Middle frontal gyrus (tissue), 1 donor: ENCODE measurements around the gene BRSK1.
"Not testable (repeated sequence)": the region's sequence is repeated elsewhere in the genome, so short reads cannot be mapped to it uniquely, and the experiment has no call there.

ENCODE experiments used
- DNase-seq: peaks from one replicate; pipeline ENCODE4 v3.0.0-alpha.2; 2015; ENCODE audit warnings: low spot score; ENCODE audit errors: extremely low spot score

BRSK1 gene

DNA sequence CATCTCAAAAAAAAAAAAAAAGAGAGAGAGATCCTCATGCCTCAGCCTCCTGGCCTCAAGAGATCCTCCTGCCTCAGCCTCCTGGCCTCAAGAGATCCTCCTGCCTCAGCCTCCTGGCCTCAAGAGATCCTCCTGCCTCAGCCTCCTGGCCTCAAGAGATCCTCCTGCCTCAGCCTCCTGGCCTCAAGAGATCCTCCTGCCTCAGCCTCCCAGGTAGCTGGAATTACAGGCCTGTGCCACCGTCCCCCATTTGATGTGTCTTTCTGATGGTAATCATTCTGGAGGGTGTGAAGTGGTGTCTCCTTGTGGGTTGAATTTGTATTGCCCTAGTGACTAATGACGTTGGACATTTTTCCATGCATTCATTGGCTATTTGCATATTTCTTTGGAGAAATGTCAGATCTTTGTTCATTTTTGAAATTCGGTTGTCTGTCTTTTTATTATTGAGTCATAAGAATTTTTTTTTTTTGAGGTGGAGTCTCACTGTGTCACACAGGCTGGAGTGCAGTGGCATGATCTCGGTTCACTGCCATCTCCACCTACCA, 45.0 kb downstream of the BRSK1 start:
- not testable (repeated sequence) for DNase-seq

DNA sequence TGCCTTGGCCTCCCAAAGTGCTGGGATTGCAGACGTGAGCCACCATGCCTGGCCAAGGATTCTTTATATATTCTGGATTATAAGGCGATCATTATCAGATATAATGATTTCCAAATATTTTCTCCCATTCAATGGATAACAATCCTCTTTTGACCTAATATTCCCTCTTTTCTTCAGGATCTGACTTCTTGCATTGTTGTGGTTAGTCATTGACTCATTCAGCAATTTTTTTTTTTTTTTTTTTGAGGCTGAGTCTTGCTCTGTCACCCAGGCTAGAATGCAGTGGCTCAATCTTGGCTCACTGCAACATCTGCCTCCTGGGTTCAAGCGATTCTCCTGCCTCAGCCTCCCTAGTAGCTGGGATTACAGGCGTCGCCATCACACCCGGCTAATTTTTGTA, 46.0 kb downstream of the BRSK1 start:
- DNase-seq: not testable (repeated sequence)

- DNase-seq: no peak
These were observed 50.1 kb downstream of the BRSK1 start for GRCh38 chr19:55333870-55334269.

- no peak for DNase-seq
These were observed 52.3 kb downstream of the BRSK1 start for GRCh38 chr19:55336101-55336500.

DNA sequence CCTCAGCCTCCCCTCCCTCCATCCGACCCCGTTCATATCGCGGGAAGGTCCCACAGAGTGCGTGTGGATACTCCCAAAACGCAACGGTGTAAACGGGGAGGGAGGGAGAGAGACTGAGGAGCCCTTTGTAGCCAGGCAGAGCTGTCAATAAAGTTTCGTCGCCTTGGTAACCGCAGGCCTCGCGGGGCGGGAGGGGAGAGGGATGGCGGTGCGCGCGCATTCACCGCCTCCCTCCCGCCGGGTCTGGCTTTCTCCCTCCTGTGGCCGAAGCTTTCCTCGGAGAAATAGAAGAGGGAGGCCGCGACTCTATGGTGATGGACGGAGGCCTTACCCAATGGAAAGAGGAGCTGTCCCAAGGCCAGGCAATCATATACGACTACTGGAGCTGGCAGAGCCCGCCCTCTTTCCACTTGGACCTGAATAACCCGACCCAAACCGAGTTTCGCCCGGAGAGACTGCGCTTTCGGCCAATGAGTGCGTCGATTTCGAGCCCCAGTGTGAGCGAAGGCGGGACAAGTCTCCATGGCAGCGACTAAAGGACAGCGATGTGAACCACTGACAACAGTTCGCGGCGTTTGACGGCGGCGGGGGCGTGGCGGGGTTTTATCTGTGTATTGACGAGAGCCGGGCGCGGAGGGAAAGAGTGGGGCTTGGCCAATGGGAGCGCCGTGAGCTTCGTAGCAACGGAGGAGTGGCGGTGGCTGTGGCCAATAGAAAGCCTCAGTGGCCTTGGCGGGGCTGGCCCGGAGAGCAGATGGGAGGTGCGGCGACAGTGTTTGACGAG, 55.5 kb downstream of the BRSK1 start, which contains the start of gene KMT5C:
Gene KMT5C (plus strand): TSS at position 772 of the 784 bp plus-strand sequence. CDS start 2,061 bp downstream, outside the sequence.
- DNase-seq: peak; percentile 100

DNA sequence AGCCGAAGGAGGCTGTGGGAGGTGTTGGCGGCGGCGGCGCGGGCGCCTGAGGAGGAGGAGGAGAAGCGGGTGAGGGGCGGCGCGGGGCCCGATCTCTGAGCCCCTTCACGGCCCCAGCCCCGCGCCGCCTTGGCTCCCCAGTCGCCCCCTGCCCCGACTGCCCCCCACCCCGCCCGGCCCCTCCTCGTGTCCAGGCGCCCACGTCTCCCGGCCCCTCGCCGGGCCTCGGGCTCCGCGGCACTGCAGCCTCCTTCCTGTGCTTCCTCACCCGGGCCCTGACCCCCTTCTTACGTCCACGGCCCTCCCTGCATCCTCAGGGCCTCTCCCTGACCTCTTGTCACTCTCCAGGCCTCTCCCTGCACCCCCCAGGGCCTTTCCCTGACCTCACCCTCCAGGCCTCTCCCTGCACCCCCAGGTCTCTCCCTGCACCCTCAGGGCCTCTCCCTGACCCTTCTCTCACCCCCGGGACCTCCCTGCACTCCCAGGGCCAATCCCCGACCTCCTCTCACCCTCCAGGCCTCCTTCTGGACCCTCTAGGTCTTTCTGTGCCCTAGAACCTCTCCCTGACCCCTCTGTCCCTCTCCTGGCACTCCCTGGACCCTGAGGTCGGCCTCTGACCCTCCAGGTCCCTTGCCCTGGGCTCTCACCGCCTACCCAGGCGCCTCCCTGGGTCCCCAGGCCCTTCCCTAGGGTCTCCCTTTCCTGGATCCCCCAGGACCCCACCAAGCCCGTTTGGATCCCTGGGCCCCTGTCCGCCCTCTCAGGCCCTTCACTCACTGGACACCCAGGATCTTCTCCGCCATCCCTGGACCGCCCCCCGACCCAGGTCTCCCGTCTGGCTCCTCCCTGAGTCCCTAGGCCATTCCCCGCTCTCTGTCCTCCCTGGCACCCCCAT, 56.3 kb downstream of the BRSK1 start:
- no peak for DNase-seq

DNA sequence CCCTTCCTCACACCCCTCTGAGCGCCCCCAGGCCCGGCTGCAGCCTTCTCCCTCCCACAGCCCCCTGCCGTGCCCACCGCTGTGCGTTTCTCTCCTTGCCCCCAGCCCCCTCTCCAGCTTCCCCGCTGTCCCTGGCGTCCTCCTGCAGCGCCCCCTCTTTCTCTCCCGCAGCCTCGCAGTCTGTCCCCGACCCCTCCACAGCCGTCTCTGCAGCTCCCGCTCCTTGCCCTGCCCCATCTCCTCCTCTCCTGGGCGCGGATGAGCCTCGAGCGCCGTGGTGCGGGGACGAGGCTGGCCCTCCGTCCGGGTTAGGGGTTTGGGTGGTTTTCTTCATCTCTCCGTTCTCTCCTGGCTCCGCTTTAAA, 57.0 kb downstream of the BRSK1 start:
- no peak for DNase-seq

DNA sequence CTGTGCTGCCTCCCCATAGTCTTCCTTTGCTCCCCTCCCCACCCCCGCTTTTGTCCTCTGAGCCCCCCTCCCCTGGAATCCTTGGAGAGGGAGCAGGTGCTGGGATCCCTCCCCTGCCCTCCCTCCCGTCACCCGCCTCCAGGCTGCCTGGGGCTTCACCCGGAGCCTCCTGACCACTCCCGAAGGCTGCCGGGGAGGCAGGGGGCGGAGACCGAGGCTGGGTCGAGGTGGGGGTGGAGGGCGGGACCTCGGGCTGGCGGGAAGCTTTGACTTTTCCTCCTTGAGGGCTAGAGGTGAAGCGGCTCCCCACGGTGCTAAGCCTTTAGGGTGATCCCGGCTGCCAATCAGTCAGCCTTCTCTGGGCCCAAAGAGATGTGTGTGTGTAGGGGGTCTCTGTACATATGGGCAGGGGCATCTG, 57.4 kb downstream of the BRSK1 start:
- no peak for DNase-seq

GRCh38 chr19:55341595-55342531, 58.1 kb downstream of the BRSK1 start:
- DNase-seq: no peak

DNA sequence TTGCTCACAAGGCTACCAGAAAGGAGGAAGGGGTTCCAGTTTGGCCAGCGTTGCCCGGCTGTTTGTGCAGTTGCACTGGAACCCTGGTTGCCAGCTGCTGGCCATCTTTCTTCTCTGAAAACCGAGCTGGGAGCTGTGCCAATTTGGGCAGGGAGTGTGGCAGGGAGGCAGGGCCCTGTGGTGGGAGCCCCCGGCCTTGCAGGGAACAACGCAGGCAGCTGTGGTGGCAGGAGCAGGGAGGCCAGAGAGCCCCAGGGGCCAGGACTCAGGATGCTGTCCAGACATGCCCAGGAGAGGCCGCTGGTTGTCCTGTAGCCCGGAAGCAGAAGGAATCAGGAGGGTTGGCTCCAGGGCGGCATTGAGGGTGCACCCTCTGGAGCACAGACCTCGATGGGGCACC, 60.6 kb downstream of the BRSK1 start:
- no peak for DNase-seq

DNA sequence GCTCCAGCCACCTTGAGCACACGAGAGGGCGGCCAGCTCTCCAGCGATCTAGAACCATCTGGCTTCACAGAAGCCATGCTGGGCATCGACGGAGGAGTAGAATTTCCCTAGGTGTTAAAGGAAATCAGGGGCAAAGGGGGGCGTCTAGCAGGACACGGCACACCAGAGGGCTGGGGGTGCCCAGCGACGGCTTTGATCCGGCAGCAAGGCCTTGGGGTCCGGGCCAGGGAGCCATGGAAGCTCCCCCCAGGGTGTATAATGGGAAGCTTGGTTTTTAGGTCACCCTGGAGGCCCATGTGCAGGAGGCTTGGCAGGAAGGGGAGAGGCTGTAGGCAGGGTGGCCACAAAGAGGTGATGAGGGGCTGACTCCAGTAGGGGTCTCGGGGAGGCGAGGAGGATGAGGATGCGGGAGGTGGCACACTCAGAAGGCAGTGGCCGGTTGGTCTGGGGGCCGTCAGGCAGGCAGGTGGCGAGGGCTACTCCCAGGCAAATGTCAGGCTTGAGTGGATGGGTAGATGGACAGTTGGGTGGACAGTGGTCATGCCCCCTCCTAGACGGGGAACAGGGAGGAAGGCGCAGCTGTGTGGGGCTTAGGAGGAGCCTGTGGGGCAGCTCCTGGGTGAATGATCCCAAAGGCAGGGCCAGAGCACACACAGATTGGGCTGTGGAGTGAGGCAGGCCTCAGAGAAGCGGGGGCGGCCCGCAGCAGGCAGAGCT, 61.5 kb downstream of the BRSK1 start:
- no peak for DNase-seq

DNA sequence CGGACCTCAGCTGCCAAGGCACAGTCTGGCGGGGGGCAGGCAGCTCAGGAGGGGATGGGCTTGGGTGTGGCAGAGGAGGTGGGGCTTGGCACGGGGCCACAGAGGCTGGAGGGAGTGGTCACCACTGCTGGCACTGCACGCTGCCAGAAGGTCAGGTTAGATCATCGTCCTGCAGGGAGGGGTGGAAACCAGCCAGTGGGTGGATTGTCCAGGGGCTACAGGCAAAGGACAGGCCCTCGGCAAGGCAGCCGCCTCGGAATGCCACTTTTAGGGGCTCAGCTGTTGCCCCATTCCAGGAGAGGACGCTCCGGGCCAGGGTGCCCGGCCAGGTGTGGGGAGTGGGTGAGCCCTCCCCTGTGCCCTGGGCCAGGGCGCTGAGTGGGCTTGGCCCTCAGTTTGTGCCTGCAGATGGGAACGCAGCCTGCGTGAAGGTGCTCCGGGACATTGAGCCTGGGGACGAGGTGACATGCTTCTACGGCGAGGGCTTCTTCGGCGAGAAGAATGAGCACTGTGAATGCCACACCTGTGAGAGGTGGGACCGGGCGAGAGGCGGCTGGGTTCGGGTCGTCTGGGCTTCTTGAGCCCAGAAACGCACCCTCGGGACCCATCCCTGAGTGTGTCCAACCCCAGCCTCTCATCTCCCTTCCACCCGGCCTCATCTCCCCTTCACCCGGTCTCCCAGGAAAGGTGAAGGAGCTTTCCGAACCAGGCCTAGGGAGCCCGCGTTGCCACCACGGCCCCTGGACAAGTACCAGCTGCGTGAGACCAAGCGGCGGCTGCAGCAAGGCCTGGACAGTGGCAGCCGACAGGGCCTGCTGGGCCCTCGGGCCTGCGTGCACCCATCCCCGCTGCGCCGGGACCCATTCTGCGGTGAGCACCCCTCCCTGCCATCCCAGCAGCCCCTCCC, 62.3 kb downstream of the BRSK1 start:
- no peak for DNase-seq

- no peak for DNase-seq
These were observed 63.1 kb downstream of the BRSK1 start for GRCh38 chr19:55346725-55347441.

GRCh38 chr19:55347442-55348009, 63.7 kb downstream of the BRSK1 start:
- DNase-seq: no peak

- DNase-seq: no peak
These were observed 64.7 kb downstream of the BRSK1 start for GRCh38 chr19:55348317-55349034.

- DNase-seq: no peak
These were observed 67.0 kb downstream of the BRSK1 start for GRCh38 chr19:55350620-55351315.

GRCh38 chr19:55352040-55352439, 68.2 kb downstream of the BRSK1 start:
- no peak for DNase-seq
